Adrenal gland (tissue), 5 donors: ENCODE data around the gene MKNK2.

ENCODE experiments used
- CTCF ChIP-seq, 6 experiments: fragments of 450-650 bp in 4 of 6; fragments of 200-600 bp in 2 of 6; sonication (generic) in 1 of 6; IDR thresholded peaks; 1 replicate in 5 of 6; 2 replicates in 1 of 6; pipeline versions ENCODE4 v1.5.1 to v1.8.0; 2016 to 2021; ENCODE audit warnings: antibody characterized with exemption in 6 of 6, mild to moderate bottlenecking in 2 of 6, moderate library complexity in 1 of 6
- POLR2A ChIP-seq, 2 donors: fragments of 450-650 bp; IDR thresholded peaks; one replicate each; pipeline ENCODE4 v1.6.1; 2017; ENCODE audit warnings: antibody characterized with exemption in 2 of 2, mild to moderate bottlenecking in 2 of 2, moderate library complexity in 1 of 2
- donor health status: DM: no; HTN: no; CAD: no.

GRCh38 chr19:2047449-2048103, 3.5 kb downstream of the MKNK2 start:
- TF ChIP-seq CTCF (IDR thresholded peaks at IDR 0.05) (no peak), POLR2A (IDR thresholded peaks at IDR 0.05) (peak in 1 of 2 donors; percentile 26)
